ENCODE measurements around the gene NRBF2. TPM values are rescaled to one million over a fixed set of nuclear protein-coding genes. Genes with fewer than 3 reads are reported as not detected.

The NRBF2 gene
- total RNA-seq, 4 donors from 2014 or later, result 8.6 to 17.2 (median 12.3) TPM

- H3K9me3 ChIP-seq, result no peaks in the 10 kb centered on the region
- peaks cover 0 to 36% (median 2%) of the 10 kb centered on the region in 3 donors for H3K4me1 ChIP-seq
- no peaks in the 10 kb centered on the region for H3K27me3 ChIP-seq
- ATAC-seq, result no peak
- 60 to 74% methylated on average over 2 of the region's 2 CpGs for WGBS, 2 donors (ENCODE audit: low coverage in 1 of 2)
- H3K4me3 ChIP-seq, result no peak overlapping the region
- TF ChIP-seq POLR2A (IDR thresholded peaks at IDR 0.05) (no peak), EP300 (IDR thresholded peaks at IDR 0.05) (no peak), POLR2AphosphoS5 (IDR thresholded peaks at IDR 0.05) (no peak)
- TF ChIP-seq, protein P1, sequence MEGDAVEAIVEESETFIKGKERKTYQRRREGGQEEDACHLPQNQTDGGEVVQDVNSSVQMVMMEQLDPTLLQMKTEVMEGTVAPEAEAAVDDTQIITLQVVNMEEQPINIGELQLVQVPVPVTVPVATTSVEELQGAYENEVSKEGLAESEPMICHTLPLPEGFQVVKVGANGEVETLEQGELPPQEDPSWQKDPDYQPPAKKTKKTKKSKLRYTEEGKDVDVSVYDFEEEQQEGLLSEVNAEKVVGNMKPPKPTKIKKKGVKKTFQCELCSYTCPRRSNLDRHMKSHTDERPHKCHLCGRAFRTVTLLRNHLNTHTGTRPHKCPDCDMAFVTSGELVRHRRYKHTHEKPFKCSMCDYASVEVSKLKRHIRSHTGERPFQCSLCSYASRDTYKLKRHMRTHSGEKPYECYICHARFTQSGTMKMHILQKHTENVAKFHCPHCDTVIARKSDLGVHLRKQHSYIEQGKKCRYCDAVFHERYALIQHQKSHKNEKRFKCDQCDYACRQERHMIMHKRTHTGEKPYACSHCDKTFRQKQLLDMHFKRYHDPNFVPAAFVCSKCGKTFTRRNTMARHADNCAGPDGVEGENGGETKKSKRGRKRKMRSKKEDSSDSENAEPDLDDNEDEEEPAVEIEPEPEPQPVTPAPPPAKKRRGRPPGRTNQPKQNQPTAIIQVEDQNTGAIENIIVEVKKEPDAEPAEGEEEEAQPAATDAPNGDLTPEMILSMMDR (IDR thresholded peaks at IDR 0.05), result no peak
- peak overlapping the region in 2 of 4 donors; percentile 6 to 29 for H3K27ac ChIP-seq
- peaks cover 0 to 34% of the 10 kb centered on the region in 2 donors for H3K36me3 ChIP-seq
These were observed 36.5 kb downstream of the NRBF2 start for GRCh38 chr10:63169624-63170023.

DNA sequence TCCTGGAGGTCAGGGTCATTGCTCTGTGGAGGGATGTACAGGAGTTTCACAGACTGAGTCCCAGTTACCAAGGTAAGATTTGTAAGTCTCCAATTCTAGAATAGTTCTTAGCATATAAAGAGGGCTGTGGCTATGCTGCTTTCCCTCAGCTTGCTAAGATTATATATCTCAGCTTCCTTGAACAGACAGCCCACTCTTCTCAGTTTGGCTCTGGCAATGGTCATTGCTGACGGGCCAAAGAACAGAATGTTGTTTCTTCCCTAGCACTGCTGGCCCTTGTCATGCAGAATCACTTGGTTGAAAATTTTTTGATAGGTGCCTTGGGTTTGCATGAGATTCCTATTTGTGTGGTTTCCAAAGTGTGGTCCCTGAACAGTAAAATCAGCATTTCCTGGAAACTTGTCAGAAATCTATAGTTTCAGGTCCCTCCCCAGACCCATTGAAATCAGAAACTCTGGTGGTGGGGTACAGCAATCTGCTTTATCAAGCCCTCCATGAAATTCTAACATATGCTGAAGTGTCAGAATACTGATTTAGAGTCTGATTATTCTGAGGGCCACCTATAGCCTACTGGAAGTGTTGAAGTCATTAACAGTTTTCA, 38.2 kb downstream of the NRBF2 start:
- Histone ChIP-seq H3K4me3 (no peak overlapping the region), H3K27ac (peak overlapping the region in 1 of 4 donors; percentile 12), H3K4me1 (peaks cover 0 to 35% (median 2%) of the 10 kb centered on the region in 3 donors), H3K9me3 (no peaks in the 10 kb centered on the region), H3K27me3 (no peaks in the 10 kb centered on the region), H3K36me3 (peaks cover 3 to 51% of the 10 kb centered on the region in 2 donors)
- ATAC-seq, result no peak
- 0 to 33% methylated on average over 1 of the region's 1 CpG for WGBS, 2 donors (ENCODE audit: low coverage in 1 of 2)
- no peak for TF ChIP-seq POLR2AphosphoS5 (IDR thresholded peaks at IDR 0.05)

DNA sequence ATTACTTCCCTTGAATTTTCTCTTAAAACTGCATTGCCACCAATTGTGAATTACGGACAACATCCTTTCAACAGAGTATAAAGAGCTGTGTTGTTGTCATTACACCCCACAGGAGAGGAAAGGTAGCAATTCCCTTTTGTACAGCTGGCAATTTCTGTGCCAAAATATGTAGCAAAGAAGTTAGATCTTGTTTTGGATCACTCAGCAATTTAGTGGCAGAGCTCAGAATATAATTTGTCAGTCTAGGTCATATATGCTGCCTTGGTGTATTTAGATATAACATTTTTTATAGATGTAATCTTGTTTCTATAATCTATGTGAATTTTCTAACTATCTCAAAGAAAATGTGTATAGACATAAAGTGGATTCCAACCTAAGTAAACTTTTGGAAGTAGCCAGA, 38.8 kb downstream of the NRBF2 start:
- no peak for TF ChIP-seq POLR2A (IDR thresholded peaks at IDR 0.05)
- TF ChIP-seq, protein P1 (IDR thresholded peaks at IDR 0.05), result no peak
- no peak for TF ChIP-seq POLR2AphosphoS5 (IDR thresholded peaks at IDR 0.05)
- TF ChIP-seq EP300 (IDR thresholded peaks at IDR 0.05), result no peak
- WGBS, 2 donors (ENCODE audit: low coverage in 1 of 2), result 88 to 90% methylated on average over 1 of the region's 1 CpG
- H3K27me3 ChIP-seq, result no peaks in the 10 kb centered on the region
- H3K36me3 ChIP-seq, result peaks cover 3 to 57% of the 10 kb centered on the region in 2 donors
- no peak for ATAC-seq
- peak overlapping the region in 1 of 4 donors; percentile 12 for H3K27ac ChIP-seq
- no peak overlapping the region for H3K4me3 ChIP-seq
- H3K9me3 ChIP-seq, result no peaks in the 10 kb centered on the region
- peaks cover 0 to 34% (median 2%) of the 10 kb centered on the region in 3 donors for H3K4me1 ChIP-seq

GRCh38 chr10:63173468-63174232, 40.5 kb downstream of the NRBF2 start:
- Histone ChIP-seq H3K27ac (no peak overlapping the region), H3K4me1 (peaks cover 0 to 31% (median 0%) of the 10 kb centered on the region in 3 donors), H3K27me3 (no peaks in the 10 kb centered on the region), H3K4me3 (no peak overlapping the region), H3K36me3 (peaks cover 3 to 71% of the 10 kb centered on the region in 2 donors), H3K9me3 (no peaks in the 10 kb centered on the region)
- 83 to 100% methylated on average over 1 of the region's 1 CpG for WGBS, 2 donors (ENCODE audit: low coverage in 1 of 2)
- ATAC-seq, result no peak
- TF ChIP-seq, protein P1 (IDR thresholded peaks at IDR 0.05), result no peak
- no peak for TF ChIP-seq EP300 (IDR thresholded peaks at IDR 0.05)

GRCh38 chr10:63175534-63175933, 42.4 kb downstream of the NRBF2 start:
- Histone ChIP-seq H3K27me3 (no peaks in the 10 kb centered on the region), H3K4me1 (peaks cover 0 to 23% (median 0%) of the 10 kb centered on the region in 3 donors), H3K9me3 (no peaks in the 10 kb centered on the region), H3K4me3 (no peak overlapping the region), H3K36me3 (peaks cover 3 to 73% of the 10 kb centered on the region in 2 donors), H3K27ac (no peak overlapping the region)
- ATAC-seq, result no peak
- 87 to 100% methylated on average over 1 of the region's 1 CpG for WGBS, 2 donors (ENCODE audit: low coverage in 1 of 2)
- TF ChIP-seq POLR2A (IDR thresholded peaks at IDR 0.05), result no peak
- TF ChIP-seq, protein P1 (IDR thresholded peaks at IDR 0.05), result no peak
- TF ChIP-seq POLR2AphosphoS5 (IDR thresholded peaks at IDR 0.05), result no peak
- no peak for TF ChIP-seq EP300 (IDR thresholded peaks at IDR 0.05)
